ENCODE measurements around the gene ABR. TPM values are rescaled to one million over a fixed set of nuclear protein-coding genes. Genes with fewer than 3 reads are reported as not detected.

ABR gene
- total and polyA plus RNA-seq, 2 of the 13 experiments (the other 11 are each of a cell fraction or from before 2014, with no cell fraction given): 12.4 to 40.4 TPM

GRCh38 chr17:1076982-1077302 lies 102.8 kb downstream of the ABR start:
- no peak for DNase-seq (ENCODE audit: low spot score)
- in situ Hi-C loops (cut with HindIII; ENCODE audit: extremely low pct_ligation_motif_present, low pct_unique_long_range_greater_than_20kb): no loop called here
- no TSS peak for BruUV-seq (replicated peaks)
- TF ChIP-seq, protein P1, sequence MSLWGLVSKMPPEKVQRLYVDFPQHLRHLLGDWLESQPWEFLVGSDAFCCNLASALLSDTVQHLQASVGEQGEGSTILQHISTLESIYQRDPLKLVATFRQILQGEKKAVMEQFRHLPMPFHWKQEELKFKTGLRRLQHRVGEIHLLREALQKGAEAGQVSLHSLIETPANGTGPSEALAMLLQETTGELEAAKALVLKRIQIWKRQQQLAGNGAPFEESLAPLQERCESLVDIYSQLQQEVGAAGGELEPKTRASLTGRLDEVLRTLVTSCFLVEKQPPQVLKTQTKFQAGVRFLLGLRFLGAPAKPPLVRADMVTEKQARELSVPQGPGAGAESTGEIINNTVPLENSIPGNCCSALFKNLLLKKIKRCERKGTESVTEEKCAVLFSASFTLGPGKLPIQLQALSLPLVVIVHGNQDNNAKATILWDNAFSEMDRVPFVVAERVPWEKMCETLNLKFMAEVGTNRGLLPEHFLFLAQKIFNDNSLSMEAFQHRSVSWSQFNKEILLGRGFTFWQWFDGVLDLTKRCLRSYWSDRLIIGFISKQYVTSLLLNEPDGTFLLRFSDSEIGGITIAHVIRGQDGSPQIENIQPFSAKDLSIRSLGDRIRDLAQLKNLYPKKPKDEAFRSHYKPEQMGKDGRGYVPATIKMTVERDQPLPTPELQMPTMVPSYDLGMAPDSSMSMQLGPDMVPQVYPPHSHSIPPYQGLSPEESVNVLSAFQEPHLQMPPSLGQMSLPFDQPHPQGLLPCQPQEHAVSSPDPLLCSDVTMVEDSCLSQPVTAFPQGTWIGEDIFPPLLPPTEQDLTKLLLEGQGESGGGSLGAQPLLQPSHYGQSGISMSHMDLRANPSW (CRISPR knock-in tag; IDR thresholded peaks at IDR 0.05; ENCODE audit: borderline replicate concordance): no peak
- TF ChIP-seq, protein P2, sequence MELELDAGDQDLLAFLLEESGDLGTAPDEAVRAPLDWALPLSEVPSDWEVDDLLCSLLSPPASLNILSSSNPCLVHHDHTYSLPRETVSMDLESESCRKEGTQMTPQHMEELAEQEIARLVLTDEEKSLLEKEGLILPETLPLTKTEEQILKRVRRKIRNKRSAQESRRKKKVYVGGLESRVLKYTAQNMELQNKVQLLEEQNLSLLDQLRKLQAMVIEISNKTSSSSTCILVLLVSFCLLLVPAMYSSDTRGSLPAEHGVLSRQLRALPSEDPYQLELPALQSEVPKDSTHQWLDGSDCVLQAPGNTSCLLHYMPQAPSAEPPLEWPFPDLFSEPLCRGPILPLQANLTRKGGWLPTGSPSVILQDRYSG (CRISPR knock-in tag; IDR thresholded peaks at IDR 0.05): no peak
- TF ChIP-seq MEIS1 (CRISPR knock-in tag; IDR thresholded peaks at IDR 0.05; ENCODE audit: borderline replicate concordance) (no peak), ZNF629 (CRISPR knock-in tag; conservative IDR thresholded peaks at IDR 0.05) (peak; percentile 83), FUBP1 (CRISPR knock-in tag; IDR thresholded peaks at IDR 0.05; ENCODE audit: borderline replicate concordance) (no peak), ZNF674 (CRISPR knock-in tag; IDR thresholded peaks at IDR 0.05; ENCODE audit: low read depth) (no peak), ZNF773 (CRISPR knock-in tag; IDR thresholded peaks at IDR 0.05; ENCODE audit: borderline replicate concordance) (no peak)
- 84% methylated on average over 6 of the region's 6 CpGs for WGBS (ENCODE audit: low lambda C conversion rate)
- no peak overlapping the region for H3K9ac ChIP-seq (ENCODE audit: insufficient read depth, low read depth, low read length)
- ChIA-PET POLR2A (no interaction called here), CTCF (ENCODE audit: low intra/inter-chr PET ratio, low total read pairs) (no interaction called here)
- no peak for FAIRE-seq
- no peak overlapping the region for H2AFZ ChIP-seq (ENCODE audit: low read length)
- intact Hi-C loops (cut with micrococcal nuclease; ENCODE audit: unreplicated experiment): no loop called here
- H3K36me3 ChIP-seq (replicated peaks in 1 of 2; ENCODE audit: control insufficient read depth in 1 of 2, insufficient read depth in 2 of 2, low read length in 2 of 2): peaks cover 0 to 1% of the 10 kb centered on the region in 2 experiments; a peak in 1 of 5 replicates
- H3K79me2 ChIP-seq (ENCODE audit: insufficient read depth, low read length): no peaks in the 10 kb centered on the region
- no peak overlapping the region for H3K4me3 ChIP-seq (replicated peaks in 1 of 3; ENCODE audit: insufficient read depth in 1 of 3, low read depth in 2 of 3, low read length in 3 of 3)
- H3K27me3 ChIP-seq (ENCODE audit: control insufficient read depth in 1 of 2, insufficient read depth in 2 of 2, low read length in 2 of 2): no peaks in the 10 kb centered on the region
- no peak for ATAC-seq
- H3K27ac ChIP-seq (ENCODE audit: extremely low read length, insufficient read depth, low read length): no peak overlapping the region
- H3K4me1 ChIP-seq (ENCODE audit: insufficient read depth, low read length): peaks cover 8% of the 10 kb centered on the region
- H3K9me3 ChIP-seq (ENCODE audit: low read length): no peaks in the 10 kb centered on the region
- H3K4me2 ChIP-seq (ENCODE audit: low read depth, low read length): no peak overlapping the region
- no peaks in the 10 kb centered on the region for H4K20me1 ChIP-seq (ENCODE audit: insufficient read depth, low read length)
